Aorta (tissue), 5 donors: ENCODE measurements around the gene RGCC. TPM values are rescaled to one million over a fixed set of nuclear protein-coding genes. Genes with fewer than 3 reads are reported as not detected.

ENCODE experiments used
- ATAC-seq: fragments of 200-7000 bp; cut with Tn5 transposase; one replicate; pipeline ENCODE4 v1.9.1; 2022; ENCODE audit warnings: moderate library complexity; ENCODE audit not compliant: low FRiP score
- DNase-seq, 2 donors: peaks; one replicate each; pipeline ENCODE4 v3.0.0-alpha.2; 2020
- H3K27ac ChIP-seq, 2 donors: one replicate each; pipeline ENCODE4 v1.5.1; 2013; ENCODE audit warnings: low read length in 2 of 2, mild to moderate bottlenecking in 2 of 2, moderate library complexity in 2 of 2, control low read depth in 1 of 2, inconsistent platforms in 1 of 2, low read depth in 1 of 2
- H3K27me3 ChIP-seq, 2 donors: one replicate each; pipeline ENCODE4 v1.6.1; 2013; ENCODE audit warnings: control low read depth in 1 of 2, low read length in 1 of 2, mild to moderate bottlenecking in 1 of 2, moderate library complexity in 1 of 2; ENCODE audit not compliant: insufficient read depth in 2 of 2, control insufficient read depth in 1 of 2
- H3K36me3 ChIP-seq, 2 donors: one replicate each; pipeline ENCODE4 v1.6.1; 2013; ENCODE audit warnings: control low read depth in 1 of 2, low read length in 1 of 2, mild to moderate bottlenecking in 1 of 2; ENCODE audit not compliant: insufficient read depth in 2 of 2, control insufficient read depth in 1 of 2
- H3K4me1 ChIP-seq, 2 donors: one replicate each; pipeline ENCODE4 v1.6.1; 2013; ENCODE audit warnings: low read length in 2 of 2, control low read depth in 1 of 2, mild to moderate bottlenecking in 1 of 2, moderate library complexity in 1 of 2; ENCODE audit not compliant: insufficient read depth in 2 of 2, control insufficient read depth in 1 of 2
- H3K4me3 ChIP-seq, 2 donors: one replicate each; pipeline ENCODE4 v1.5.1; 2013; ENCODE audit warnings: low read length in 2 of 2, control low read depth in 1 of 2, mild to moderate bottlenecking in 1 of 2
- H3K9me3 ChIP-seq: one replicate; pipeline ENCODE4 v1.6.1; 2013; ENCODE audit warnings: mild to moderate bottlenecking, low read length; ENCODE audit not compliant: control insufficient read depth
- WGBS, 2 donors: extraction: QIAGEN DNeasy Blood & Tissue Kit; methylation state at CpG; one replicate each; pipeline ENCODE4 v1.1.7; 2013; 5-methylcytosine and 5-hydroxymethylcytosine counted together
- intact Hi-C, 2 donors: fragments of 100-400 bp; cut with DNase I; formaldehyde crosslinking; loops; one replicate each; pipeline versions ENCODE4 v1.14.2 to v1.15.0; 2022
- polyA plus RNA-seq, 2 donors: library from polyadenylated mRNA; stranded (reverse); fragments of 200-250 nt; gene quantifications; one replicate each; pipeline ENCODE4 v1.2.3, GENCODE V29; 2013
- total RNA-seq, 2 donors: library from RNA; stranded (reverse); fragmentation: NEBNext Ultra II Directional; extraction: Animal tissue kit (Norgen Biotek cat#: 25700); gene quantifications; one replicate each; pipeline ENCODE4 v1.2.1, GENCODE V29; 2021
- donor health status: healthy with polysubstance abuse.
- donor health status: Bipolar disorder and iron deficiency.
- donor health status: DM: no; HTN: no; CAD: no.
- donor health status: DM: no; HTN: no; CAD: no.
- donor health status: DM: yes; HTN: yes; CAD: no.

The RGCC gene
- total and polyA plus RNA-seq, 4 donors = 10.3 to 66.2 (median 22.7) TPM

GRCh38 chr13:41463838-41464602 is 6.7 kb downstream of the RGCC start:
- Histone ChIP-seq H3K4me1 (peaks cover 0 to 5% of the 10 kb centered on the region in 2 donors), H3K27me3 (no peaks in the 10 kb centered on the region), H3K27ac (peak overlapping the region in 1 of 2 donors; percentile 21), H3K4me3 (no peak overlapping the region), H3K9me3 (no peaks in the 10 kb centered on the region), H3K36me3 (no peaks in the 10 kb centered on the region)
- intact Hi-C loops = loop anchor here in 1 of 2 donors (10.0 kb wide), 1 partner anchor 181 kb away; no protein-coding TSS in a partner anchor
- DNase-seq (no peak), ATAC-seq (no peak)
- WGBS, 2 donors = 96 to 97% methylated on average over 11 of the region's 11 CpGs

- 49 to 57% methylated on average over 4 of the region's 4 CpGs for WGBS, 2 donors
- Histone ChIP-seq H3K36me3 (peaks cover 0 to 3% of the 10 kb centered on the region in 2 donors), H3K27ac (peak overlapping the region in 1 of 2 donors; percentile 71), H3K27me3 (no peaks in the 10 kb centered on the region), H3K4me3 (no peak overlapping the region), H3K9me3 (no peaks in the 10 kb centered on the region), H3K4me1 (peaks cover 0 to 3% of the 10 kb centered on the region in 2 donors)
- intact Hi-C loops = loop anchor here in 1 of 2 donors (10.0 kb wide), 1 partner anchor 179 kb away; no protein-coding TSS in a partner anchor
- peak in 1 of 2 donors; percentile 90 for DNase-seq
- peak; percentile 61 for ATAC-seq
These were observed 8.0 kb downstream of the RGCC start for GRCh38 chr13:41465241-41465847.

GRCh38 chr13:41465898-41466320 is 8.6 kb downstream of the RGCC start:
- peaks cover 0 to 3% of the 10 kb centered on the region in 2 donors for H3K4me1 ChIP-seq
- H3K4me3 ChIP-seq = no peak overlapping the region

GRCh38 chr13:41467425-41467945 is 10.1 kb downstream of the RGCC start:
- Histone ChIP-seq H3K9me3 (no peaks in the 10 kb centered on the region), H3K27me3 (no peaks in the 10 kb centered on the region), H3K36me3 (peaks cover 0 to 3% of the 10 kb centered on the region in 2 donors), H3K4me3 (no peak overlapping the region), H3K4me1 (peaks cover 0 to 3% of the 10 kb centered on the region in 2 donors), H3K27ac (peak overlapping the region in 1 of 2 donors; percentile 63)
- intact Hi-C loops = loop anchor here in 1 of 2 donors (10.0 kb wide), 1 partner anchor 177 kb away; no protein-coding TSS in a partner anchor
- DNase-seq (no peak), ATAC-seq (no peak)
- WGBS, 2 donors = 2 to 5% methylated on average over 2 of the region's 2 CpGs

More at GRCh38 chr13:41465898-41466320, 8.6 kb downstream of the RGCC start:
- Histone ChIP-seq H3K27ac (peak overlapping the region in 1 of 2 donors; percentile 71), H3K27me3 (no peaks in the 10 kb centered on the region), H3K9me3 (no peaks in the 10 kb centered on the region), H3K36me3 (peaks cover 0 to 3% of the 10 kb centered on the region in 2 donors)
- WGBS, 2 donors = 96 to 100% methylated on average over 1 of the region's 1 CpG
- DNase-seq = no peak
- no peak for ATAC-seq
- intact Hi-C loops = loop anchor here in 1 of 2 donors (10.0 kb wide), 1 partner anchor 179 kb away; no protein-coding TSS in a partner anchor

- Histone ChIP-seq H3K4me3 (no peak overlapping the region), H3K36me3 (peaks cover 0 to 3% of the 10 kb centered on the region in 2 donors), H3K27ac (no peak overlapping the region)
These were observed 11.3 kb downstream of the RGCC start for GRCh38 chr13:41468631-41469030.

GRCh38 chr13:41470196-41470595 is 12.8 kb downstream of the RGCC start:
- H3K9me3 ChIP-seq = no peaks in the 10 kb centered on the region
- intact Hi-C loops = no loop called here
- DNase-seq (no peak), ATAC-seq (no peak)
- H3K4me3 ChIP-seq = no peak overlapping the region
- 91 to 92% methylated on average over 4 of the region's 4 CpGs for WGBS, 2 donors
- H3K27ac ChIP-seq = no peak overlapping the region
- no peaks in the 10 kb centered on the region for H3K27me3 ChIP-seq
- peaks cover 0 to 3% of the 10 kb centered on the region in 2 donors for H3K36me3 ChIP-seq
- H3K4me1 ChIP-seq = peaks cover 0 to 3% of the 10 kb centered on the region in 2 donors

More at GRCh38 chr13:41468631-41469030, 11.3 kb downstream of the RGCC start:
- intact Hi-C loops = loop anchor here in 1 of 2 donors (10.0 kb wide), 1 partner anchor 176 kb away; no protein-coding TSS in a partner anchor
- Histone ChIP-seq H3K27me3 (no peaks in the 10 kb centered on the region), H3K4me1 (peaks cover 0 to 3% of the 10 kb centered on the region in 2 donors), H3K9me3 (no peaks in the 10 kb centered on the region)
- no peak for DNase-seq
- 96 to 100% methylated on average over 2 of the region's 2 CpGs for WGBS, 2 donors
- no peak for ATAC-seq

- intact Hi-C loops = no loop called here
- peaks cover 0 to 3% of the 10 kb centered on the region in 2 donors for H3K36me3 ChIP-seq
These were observed 14.4 kb downstream of the RGCC start for GRCh38 chr13:41471785-41472184.

GRCh38 chr13:41487222-41487621 is 29.9 kb downstream of the RGCC start:
- no peak for DNase-seq
- WGBS, 2 donors = 93 to 98% methylated on average over 2 of the region's 2 CpGs
- no peak for ATAC-seq
- no peaks in the 10 kb centered on the region for H3K9me3 ChIP-seq
- H3K4me3 ChIP-seq = no peak overlapping the region
- intact Hi-C loops = no loop called here
- H3K27me3 ChIP-seq = no peaks in the 10 kb centered on the region
- H3K36me3 ChIP-seq = no peaks in the 10 kb centered on the region
- peaks cover 0 to 4% of the 10 kb centered on the region in 2 donors for H3K4me1 ChIP-seq
- H3K27ac ChIP-seq = no peak overlapping the region

More at GRCh38 chr13:41471785-41472184, 14.4 kb downstream of the RGCC start:
- Histone ChIP-seq H3K4me1 (no peaks in the 10 kb centered on the region), H3K4me3 (no peak overlapping the region), H3K27me3 (no peaks in the 10 kb centered on the region), H3K9me3 (no peaks in the 10 kb centered on the region), H3K27ac (no peak overlapping the region)
- ATAC-seq (no peak), DNase-seq (no peak)
- 88 to 94% methylated on average over 5 of the region's 5 CpGs for WGBS, 2 donors
